WTC11 (cell line): ENCODE results near the gene KDM2B. TPM values are rescaled to one million over a fixed set of nuclear protein-coding genes. Genes with fewer than 3 reads are reported as not detected.

Source experiments
- ATAC-seq: fragments of 200-7000 bp; cut with Tn5 transposase; 2 replicates; pipeline ENCODE4 v1.10.0; 2021; ENCODE audit warnings: mild to moderate bottlenecking, moderate library complexity
- CTCF ChIA-PET: fragments of 300-600 bp; sonication (Branson Sonifier 250); formaldehyde crosslinking; loops from one replicate; lab custom pipeline; 2021; ENCODE audit warnings: antibody characterized with exemption; lab: Charles Lee
- POLR2A ChIA-PET: fragments of 350-600 bp; sonication (Branson Sonifier 250); formaldehyde crosslinking; loops from one replicate; lab custom pipeline; 2021; ENCODE audit warnings: antibody characterized with exemption; lab: Charles Lee
- DNase-seq: peaks from one replicate; pipeline ENCODE4 v3.0.0; 2021; ENCODE audit warnings: low spot score
- H3K27ac Mint-ChIP-seq: 2 replicates; pipeline ENCODE4 v1.8.0; 2021; ENCODE audit warnings: mixed read lengths
- H3K27me3 Mint-ChIP-seq: 2 replicates; pipeline ENCODE4 v1.8.0; 2021; ENCODE audit warnings: low read depth, mild to moderate bottlenecking, moderate library complexity, mixed read lengths
- H3K36me3 Mint-ChIP-seq: 2 replicates; pipeline ENCODE4 v1.8.0; 2021; ENCODE audit warnings: mixed read lengths
- H3K4me1 Mint-ChIP-seq: 2 replicates; pipeline ENCODE4 v1.8.0; 2022; ENCODE audit warnings: mixed read lengths
- H3K4me3 Mint-ChIP-seq: 2 replicates; pipeline ENCODE4 v1.8.0; 2021; ENCODE audit warnings: mild to moderate bottlenecking, moderate library complexity, mixed read lengths
- H3K9me3 Mint-ChIP-seq: 2 replicates; pipeline ENCODE4 v1.8.0; 2021; ENCODE audit warnings: mixed read lengths
- ATF6 ChIP-seq: sonication (generic); formaldehyde crosslinking; IDR thresholded peaks from 2 replicates; pipeline ENCODE4 v1.8.1; 2023; ENCODE audit warnings: mild to moderate bottlenecking, missing genetic modification reagents
- CBFB ChIP-seq: sonication (generic); formaldehyde crosslinking; IDR thresholded peaks from 2 replicates; pipeline ENCODE4 v1.8.1; 2022; ENCODE audit warnings: mild to moderate bottlenecking, low read depth, missing genetic modification reagents
- CTCF ChIP-seq: fragments of 200-600 bp; IDR thresholded peaks from 2 replicates; pipeline ENCODE4 v1.8.0; 2022; ENCODE audit warnings: antibody characterized with exemption
- E2F1 ChIP-seq: sonication (generic); formaldehyde crosslinking; IDR thresholded peaks from 2 replicates; pipeline ENCODE4 v1.8.0; 2022; ENCODE audit warnings: mild to moderate bottlenecking, missing genetic modification reagents
- E2F4 ChIP-seq: sonication (generic); formaldehyde crosslinking; IDR thresholded peaks from 2 replicates; pipeline ENCODE4 v1.8.1; 2022; ENCODE audit warnings: low read depth, mild to moderate bottlenecking, moderate library complexity, missing genetic modification reagents, borderline replicate concordance
- EMX1 ChIP-seq: fragments of 250-450 bp; sonication (Bioruptor Pico); IDR thresholded peaks from 2 replicates; pipeline ENCODE4 v1.8.0; 2021; ENCODE audit warnings: mild to moderate bottlenecking
- FOXJ3 ChIP-seq: sonication (generic); formaldehyde crosslinking; IDR thresholded peaks from 2 replicates; pipeline ENCODE4 v1.9.0; 2021; ENCODE audit warnings: missing genetic modification reagents, mild to moderate bottlenecking, borderline replicate concordance
- PREB ChIP-seq: sonication (generic); formaldehyde crosslinking; IDR thresholded peaks from 2 replicates; pipeline ENCODE4 v1.8.1; 2022; ENCODE audit warnings: mild to moderate bottlenecking, missing genetic modification reagents, moderate library complexity, borderline replicate concordance
- PRRX2 ChIP-seq: fragments of 250-450 bp; sonication (Bioruptor Pico); IDR thresholded peaks from 2 replicates; pipeline ENCODE4 v1.8.0; 2021; ENCODE audit warnings: mild to moderate bottlenecking
- RORB ChIP-seq: fragments of 250-450 bp; sonication (Bioruptor Pico); IDR thresholded peaks from 2 replicates; pipeline ENCODE4 v1.9.0; 2021; ENCODE audit warnings: mild to moderate bottlenecking
- SMAD3 ChIP-seq: sonication (generic); formaldehyde crosslinking; IDR thresholded peaks from 2 replicates; pipeline ENCODE4 v1.8.0; 2022; ENCODE audit warnings: missing genetic modification reagents, mild to moderate bottlenecking, borderline replicate concordance
- SP1 ChIP-seq: sonication (generic); formaldehyde crosslinking; conservative IDR thresholded peaks from 2 replicates; pipeline ENCODE4 v1.8.1; 2022; ENCODE audit warnings: missing genetic modification reagents
- STAT6 ChIP-seq: sonication (generic); formaldehyde crosslinking; conservative IDR thresholded peaks from 2 replicates; pipeline ENCODE4 v1.8.1; 2023; ENCODE audit warnings: mild to moderate bottlenecking, low read depth, missing genetic modification reagents, moderate library complexity
- TCF7 ChIP-seq: sonication (generic); formaldehyde crosslinking; IDR thresholded peaks from 2 replicates; pipeline ENCODE4 v1.8.0; 2022; ENCODE audit warnings: mild to moderate bottlenecking, low read depth, missing genetic modification reagents, moderate library complexity
- ZBTB43 ChIP-seq: sonication (generic); formaldehyde crosslinking; IDR thresholded peaks from 2 replicates; pipeline ENCODE4 v1.8.1; 2023; ENCODE audit warnings: mild to moderate bottlenecking, missing genetic modification reagents
- ZNF317 ChIP-seq: sonication (generic); formaldehyde crosslinking; IDR thresholded peaks from 2 replicates; pipeline ENCODE4 v1.8.1; 2023; ENCODE audit warnings: low read depth, mild to moderate bottlenecking, moderate library complexity, missing genetic modification reagents, borderline replicate concordance
- ZNF396 ChIP-seq: fragments of 250-450 bp; sonication (Bioruptor Pico); IDR thresholded peaks from 2 replicates; pipeline ENCODE4 v1.8.0; 2021; ENCODE audit warnings: mild to moderate bottlenecking, moderate library complexity, borderline replicate concordance
- total RNA-seq: library from RNA; stranded (reverse); gene quantifications from 3 replicates; pipeline ENCODE4 v1.2.3, GENCODE V29; 2021

KDM2B gene
- total RNA-seq, 1 experiment from 2014 or later: 147 TPM

GRCh38 chr12:121614872-121615467 is 34.1 kb upstream of the KDM2B start:
- DNase-seq: no peak
- ATAC-seq: no peak
- H3K4me1 Mint-ChIP-seq: peaks cover 26% of the 10 kb centered on the region
- H3K4me3 Mint-ChIP-seq: no peak overlapping the region
- H3K36me3 Mint-ChIP-seq: no peaks in the 10 kb centered on the region
- H3K27me3 Mint-ChIP-seq: no peaks in the 10 kb centered on the region
- ChIA-PET CTCF (interaction anchor here (0.6 to 1.5 kb wide), 3 partner anchors 9 to 114 kb away, joined by 3 to 8 read pairs (median 3); no protein-coding TSS in a partner anchor), POLR2A (interaction anchor here (0.7 kb wide), 2 partner anchors 56 to 78 kb away, joined by 3 to 5 read pairs; no protein-coding TSS in a partner anchor)
- TF ChIP-seq ATF6 (no peak), RORB (CRISPR knock-in tag) (no peak), E2F4 (no peak), CTCF (no peak), ZBTB43 (CRISPR knock-in tag) (no peak), PRRX2 (CRISPR knock-in tag) (no peak), SMAD3 (no peak)
- H3K9me3 Mint-ChIP-seq: no peaks in the 10 kb centered on the region
- H3K27ac Mint-ChIP-seq: no peak overlapping the region

GRCh38 chr12:121613462-121613861 is 32.6 kb upstream of the KDM2B start:
- ChIA-PET POLR2A (interaction anchor here (0.6 kb wide), 1 partner anchor 1310 kb away, joined by 4 read pairs; no protein-coding TSS in a partner anchor), CTCF (interaction anchor here (1.5 kb wide), 1 partner anchor 10 kb away, joined by 8 read pairs; no protein-coding TSS in a partner anchor)
- no peak for TF ChIP-seq PREB (CRISPR knock-in tag)
- TF ChIP-seq SP1: no peak
- no peak for TF ChIP-seq ZNF317 (CRISPR knock-in tag)
- no peak overlapping the region for H3K27ac Mint-ChIP-seq
- peaks cover 4% of the 10 kb centered on the region; the same call in 1 of the 2 replicates for H3K9me3 Mint-ChIP-seq
- no peaks in the 10 kb centered on the region for H3K27me3 Mint-ChIP-seq
- no peaks in the 10 kb centered on the region for H3K36me3 Mint-ChIP-seq
- H3K4me1 Mint-ChIP-seq: peaks cover 21% of the 10 kb centered on the region
- no peak for DNase-seq
- no peak overlapping the region for H3K4me3 Mint-ChIP-seq
- no peak for ATAC-seq

GRCh38 chr12:121611306-121611705 is 30.5 kb upstream of the KDM2B start:
- ATAC-seq (peak; percentile 97), DNase-seq (peak; percentile 82)
- CTCF ChIA-PET: interaction anchor here (0.9 to 2.2 kb wide), 4 partner anchors 8 to 59 kb away, joined by 3 to 8 read pairs (median 5); partner anchors contain the start of gene ORAI1
- Mint-ChIP-seq H3K36me3 (no peaks in the 10 kb centered on the region), H3K27ac (no peak overlapping the region), H3K9me3 (peaks cover 5% of the 10 kb centered on the region; the same call in 1 of the 2 replicates), H3K27me3 (no peaks in the 10 kb centered on the region), H3K4me3 (no peak overlapping the region), H3K4me1 (peaks cover 21% of the 10 kb centered on the region)
- POLR2A ChIA-PET: interaction anchor here (1.6 kb wide), 1 partner anchor 34 kb away, joined by 4 read pairs; no protein-coding TSS in a partner anchor
- TF ChIP-seq TCF7 (CRISPR knock-in tag) (no peak), STAT6 (CRISPR knock-in tag) (no peak), EMX1 (CRISPR knock-in tag) (no peak), PRRX2 (CRISPR knock-in tag) (no peak), PREB (CRISPR knock-in tag) (no peak), FOXJ3 (CRISPR knock-in tag) (no peak), ZNF396 (no peak), E2F1 (CRISPR knock-in tag) (no peak), CBFB (CRISPR knock-in tag) (no peak)
